GM21360 (cell line): Measurements from ENCODE around the gene OVCA2.

Experiments used
- ATAC-seq: cut with Tn5 transposase; IDR thresholded peaks from one replicate; pipeline ENCODE4 v1.9.1; 2021; ENCODE audit warnings: mild to moderate bottlenecking, moderate library complexity; ENCODE audit not compliant: unreplicated experiment

The OVCA2 gene

GRCh38 chr17:2030779-2031163 is 11.1 kb upstream of the OVCA2 start:
- ATAC-seq: no peak

DNA sequence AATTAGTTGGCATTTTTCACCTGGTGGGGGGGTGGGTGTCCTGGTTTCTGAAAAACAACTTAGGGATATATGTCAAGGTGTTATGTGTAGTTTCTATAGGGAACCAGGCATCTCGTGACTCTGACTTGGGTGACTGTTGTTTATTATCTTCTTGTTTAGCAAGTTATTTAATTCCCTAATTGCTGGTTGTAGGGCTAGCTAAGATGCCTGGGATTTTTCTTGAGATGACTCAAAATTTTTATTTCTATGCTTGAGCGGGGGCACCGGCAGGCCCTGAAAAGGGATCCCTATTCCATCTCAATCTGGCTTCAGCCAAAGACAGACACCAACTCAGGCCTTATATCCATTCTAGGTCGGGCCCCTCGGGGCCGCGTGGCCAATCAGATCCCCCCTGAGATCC is 8.7 kb upstream of the OVCA2 start:
- ATAC-seq: no peak

DNA sequence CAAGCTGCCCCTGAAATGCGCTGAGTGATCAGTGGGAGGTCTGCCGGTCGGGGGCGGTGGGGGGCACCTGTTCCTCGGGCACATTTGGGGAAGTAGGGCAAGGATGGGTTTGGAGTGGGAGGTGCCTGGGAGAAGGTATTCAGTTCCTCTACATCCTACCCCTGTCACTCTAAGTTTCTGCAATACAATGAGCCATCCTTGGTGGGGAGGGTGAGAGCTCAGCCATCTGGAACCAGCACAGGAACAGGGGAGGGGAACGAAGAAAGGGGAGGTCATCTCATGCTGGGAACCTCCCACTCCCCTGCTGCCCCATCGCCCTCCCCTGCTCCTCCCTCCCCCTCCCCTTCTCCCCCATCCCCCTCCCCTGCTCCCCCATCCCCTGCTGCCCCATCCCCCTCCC is 7.7 kb upstream of the OVCA2 start:
- no peak for ATAC-seq

DNA sequence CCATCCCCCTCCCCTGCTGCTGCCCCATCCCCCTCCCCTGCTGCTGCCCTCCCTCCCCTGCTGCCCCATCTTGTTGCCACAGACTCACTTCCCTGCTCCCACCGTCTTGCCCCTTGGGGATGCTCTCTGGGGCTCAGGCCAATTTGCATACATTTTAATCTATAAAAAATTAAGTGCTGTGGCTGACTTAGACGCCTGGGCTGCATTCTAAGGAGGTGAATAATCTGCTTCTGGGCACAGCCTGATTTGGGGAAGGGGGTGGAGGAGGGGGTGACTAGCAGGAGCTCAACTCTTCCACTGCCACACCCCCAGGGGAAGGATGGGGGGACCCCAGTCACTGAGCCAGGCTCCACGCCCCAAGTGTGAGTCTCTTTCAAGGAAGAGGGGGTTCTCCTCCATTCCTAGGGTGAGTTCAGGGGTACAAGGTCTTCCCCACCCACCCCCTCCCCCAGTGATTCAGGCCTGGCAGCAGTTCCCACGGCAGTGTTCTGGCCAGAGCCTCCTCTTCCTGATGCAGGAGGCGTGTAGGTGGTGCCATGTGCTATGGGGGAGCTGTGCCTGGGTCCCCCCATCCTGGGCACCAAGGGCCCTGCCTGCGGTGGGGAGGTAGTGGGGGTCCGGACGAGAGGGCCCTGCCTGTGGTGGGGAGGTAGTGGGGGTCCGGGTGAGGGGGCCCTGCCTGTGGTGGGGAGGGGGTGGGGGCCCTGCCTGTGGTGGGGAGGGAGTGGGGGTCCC is 6.8 kb upstream of the OVCA2 start:
- no peak for ATAC-seq

GRCh38 chr17:2035541-2036488 is 6.0 kb upstream of the OVCA2 start:
- ATAC-seq: no peak

DNA sequence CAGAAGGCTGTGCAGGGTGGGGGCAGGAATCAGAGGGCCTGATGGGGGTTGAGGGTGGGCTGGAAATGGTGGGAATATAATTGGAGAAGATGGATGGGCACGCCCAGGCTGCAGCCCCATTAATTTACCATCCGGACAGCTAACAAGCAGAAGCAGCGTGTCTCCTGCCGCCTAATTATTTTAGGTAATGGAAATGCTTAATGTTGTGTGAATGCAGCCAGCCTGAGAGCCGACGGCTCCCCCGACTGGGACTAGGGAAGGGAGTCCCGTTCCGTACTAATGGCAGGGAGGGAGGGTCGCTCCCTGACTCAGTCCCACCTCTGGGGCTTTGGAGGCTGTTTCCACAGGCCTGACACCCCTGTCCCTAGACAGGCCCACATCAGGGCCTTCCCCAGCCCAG is 4.7 kb upstream of the OVCA2 start:
- ATAC-seq: no peak

DNA sequence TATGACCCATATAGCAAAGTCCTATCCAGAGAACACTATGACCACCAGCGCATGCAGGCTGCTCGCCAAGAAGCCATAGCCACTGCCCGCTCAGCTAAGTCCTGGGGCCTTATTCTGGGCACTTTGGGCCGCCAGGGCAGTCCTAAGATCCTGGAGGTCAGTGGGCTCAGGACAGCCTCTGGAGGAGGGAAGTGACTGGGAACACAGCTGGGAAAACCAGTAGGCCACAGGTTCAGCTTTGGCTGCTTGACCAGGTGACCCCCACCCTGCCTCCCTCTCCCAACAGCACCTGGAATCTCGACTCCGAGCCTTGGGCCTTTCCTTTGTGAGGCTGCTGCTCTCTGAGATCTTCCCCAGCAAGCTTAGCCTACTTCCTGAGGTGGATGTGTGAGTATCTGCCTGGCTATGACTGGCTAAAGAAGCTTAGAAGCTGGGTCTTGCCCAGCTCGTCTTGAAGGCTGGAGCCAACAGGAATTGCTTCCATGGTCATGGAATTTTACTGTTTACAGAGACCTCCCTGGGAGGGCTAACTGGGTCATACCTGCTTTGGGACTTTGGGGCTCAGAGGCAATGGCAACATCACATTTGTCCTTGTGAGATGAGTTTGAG is 1.5 kb upstream of the OVCA2 start:
- no peak for ATAC-seq

- ATAC-seq: no peak
Measured at GRCh38 chr17:2040942-2041560, 771 bp upstream of the OVCA2 start.

DNA sequence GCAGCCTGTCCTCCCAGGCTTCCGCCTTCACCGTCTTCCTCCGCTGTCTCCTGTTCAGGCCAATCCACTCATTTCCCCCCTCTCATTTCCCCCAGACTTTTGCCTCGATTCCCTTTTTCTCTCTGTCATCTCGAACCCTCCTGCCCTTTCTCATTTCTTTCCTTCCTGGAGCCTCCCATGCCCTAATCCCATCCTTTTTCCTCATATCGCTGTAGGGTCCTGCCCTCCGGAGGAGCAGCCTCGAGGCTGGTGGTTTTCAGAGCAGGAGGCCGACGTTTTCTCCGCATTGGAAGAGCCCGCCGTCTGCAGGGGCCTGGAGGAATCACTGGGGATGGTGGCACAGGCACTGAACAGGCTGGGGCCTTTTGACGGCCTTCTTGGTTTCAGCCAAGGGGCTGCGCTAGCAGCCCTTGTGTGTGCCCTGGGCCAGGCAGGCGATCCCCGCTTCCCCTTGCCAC is 597 bp downstream of the OVCA2 start:
- ATAC-seq: no peak

- no peak for ATAC-seq
Measured at GRCh38 chr17:2042933-2043332, 1.1 kb downstream of the OVCA2 start.

DNA sequence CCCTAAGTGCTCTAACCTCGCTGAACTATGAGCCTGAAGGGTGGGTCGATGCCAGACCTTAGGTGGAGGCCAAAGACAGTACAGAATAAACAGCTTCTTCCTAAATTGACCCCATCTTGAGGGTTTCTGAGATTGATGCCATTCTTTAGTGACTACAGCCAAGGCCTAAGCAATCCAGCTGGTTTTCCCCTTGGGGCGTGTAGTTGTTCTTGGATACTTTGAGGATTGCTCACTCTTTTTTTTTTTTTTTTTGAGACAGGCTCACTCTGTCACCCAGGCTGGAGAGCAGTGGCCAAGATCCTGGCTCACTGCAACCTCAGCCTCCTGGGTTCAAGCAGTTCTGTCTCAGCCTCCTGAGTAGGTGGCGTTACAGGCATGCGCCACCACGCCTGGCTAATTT is 2.0 kb downstream of the OVCA2 start:
- no peak for ATAC-seq

DNA sequence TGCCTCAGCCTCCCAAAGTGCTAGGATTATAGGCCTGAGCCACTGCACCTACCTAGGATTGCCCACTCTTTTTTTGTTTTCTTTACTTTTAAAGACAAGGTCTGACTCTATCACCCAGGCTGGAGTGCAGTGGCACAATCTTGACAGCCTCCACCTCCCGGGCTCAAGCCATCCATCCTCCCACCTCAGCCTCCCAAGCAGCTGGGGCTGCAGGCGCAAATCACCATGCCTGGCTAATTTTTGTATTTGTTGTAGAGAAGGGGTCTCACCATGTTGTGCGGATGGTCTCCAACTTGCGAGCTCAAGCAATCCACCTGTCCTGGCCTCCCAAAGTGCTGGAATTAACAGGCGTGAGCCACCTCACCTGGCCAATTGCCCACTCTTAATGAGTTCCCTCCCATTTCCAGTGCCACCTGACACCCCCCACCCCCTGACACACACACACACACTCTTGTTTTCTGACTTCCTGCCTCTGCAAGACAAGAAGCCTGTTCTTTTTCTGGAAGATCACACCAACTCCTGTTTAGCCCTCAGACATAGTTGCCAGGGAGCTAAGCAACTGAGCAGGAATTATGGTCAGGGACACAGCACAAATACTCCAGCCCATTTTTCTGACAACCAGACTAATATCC is 2.6 kb downstream of the OVCA2 start:
- ATAC-seq: no peak

- no peak for ATAC-seq
Measured at GRCh38 chr17:2047590-2047989, 5.8 kb downstream of the OVCA2 start.

DNA sequence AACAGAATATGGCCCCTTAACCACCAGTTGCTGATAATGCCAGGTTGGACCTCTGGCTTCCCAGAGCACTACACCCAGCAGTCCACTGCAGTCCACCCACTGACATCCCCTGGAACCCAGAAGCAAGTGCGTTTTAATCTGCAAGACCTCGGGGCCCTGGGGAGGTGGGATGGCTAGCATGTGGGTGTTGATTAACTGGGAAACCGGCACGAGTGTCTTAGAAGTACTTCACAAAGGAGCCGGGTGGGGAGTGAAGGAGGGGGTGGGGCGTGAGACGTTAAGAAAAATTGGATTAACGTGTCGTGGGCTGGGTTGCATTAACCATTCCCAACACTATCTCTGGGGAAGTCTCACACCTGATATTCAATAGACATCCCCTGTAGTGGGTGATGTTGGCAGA is 7.0 kb downstream of the OVCA2 start:
- no peak for ATAC-seq

DNA sequence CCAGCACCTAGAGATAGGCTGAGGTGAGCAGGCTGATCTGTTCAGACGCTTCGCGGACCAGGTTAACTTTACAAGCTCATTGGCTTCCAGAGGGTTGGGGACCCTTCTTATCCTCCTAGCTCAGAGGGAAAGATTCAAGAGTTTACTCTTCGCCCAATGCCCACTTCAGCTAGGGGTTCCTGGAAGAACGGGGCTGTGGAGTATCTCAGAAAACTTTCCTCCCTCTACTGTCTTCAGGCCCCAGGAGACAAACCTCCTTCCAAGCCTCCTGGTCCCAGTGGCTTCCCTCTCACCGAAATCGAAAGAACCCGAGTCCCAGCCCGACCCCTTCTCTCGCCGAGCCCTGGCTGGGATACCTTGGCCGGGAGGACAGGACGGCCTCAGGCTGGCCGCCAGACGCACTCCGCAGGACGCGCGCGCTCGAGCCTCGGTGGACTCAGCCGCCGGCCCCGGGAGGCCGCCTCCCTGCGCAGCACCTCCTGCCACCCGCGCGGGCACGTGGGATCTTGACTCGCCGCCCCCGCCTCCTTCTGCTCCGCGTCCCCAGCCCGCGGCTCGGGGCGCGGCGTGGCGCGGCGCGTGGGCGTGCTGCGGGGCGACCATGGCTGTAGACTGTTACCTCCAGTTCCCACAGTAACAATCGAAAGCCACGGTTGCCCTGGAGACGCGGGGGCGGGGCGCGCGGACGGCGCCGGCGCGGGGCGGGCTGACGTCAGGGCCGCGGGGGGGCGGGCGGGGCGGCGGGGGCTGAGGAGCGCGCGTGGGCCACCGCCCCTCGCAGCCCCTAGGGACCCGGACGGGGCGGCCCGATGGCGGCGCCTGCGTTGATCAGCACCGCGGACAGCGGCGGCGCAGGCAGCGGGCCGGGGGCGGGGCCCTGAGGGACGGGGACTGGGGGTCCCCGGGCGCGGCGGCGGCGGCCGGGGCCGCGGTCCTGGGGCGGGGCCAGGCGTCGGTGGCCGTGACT is 7.8 kb downstream of the OVCA2 start:
- ATAC-seq: peak; percentile 51

DNA sequence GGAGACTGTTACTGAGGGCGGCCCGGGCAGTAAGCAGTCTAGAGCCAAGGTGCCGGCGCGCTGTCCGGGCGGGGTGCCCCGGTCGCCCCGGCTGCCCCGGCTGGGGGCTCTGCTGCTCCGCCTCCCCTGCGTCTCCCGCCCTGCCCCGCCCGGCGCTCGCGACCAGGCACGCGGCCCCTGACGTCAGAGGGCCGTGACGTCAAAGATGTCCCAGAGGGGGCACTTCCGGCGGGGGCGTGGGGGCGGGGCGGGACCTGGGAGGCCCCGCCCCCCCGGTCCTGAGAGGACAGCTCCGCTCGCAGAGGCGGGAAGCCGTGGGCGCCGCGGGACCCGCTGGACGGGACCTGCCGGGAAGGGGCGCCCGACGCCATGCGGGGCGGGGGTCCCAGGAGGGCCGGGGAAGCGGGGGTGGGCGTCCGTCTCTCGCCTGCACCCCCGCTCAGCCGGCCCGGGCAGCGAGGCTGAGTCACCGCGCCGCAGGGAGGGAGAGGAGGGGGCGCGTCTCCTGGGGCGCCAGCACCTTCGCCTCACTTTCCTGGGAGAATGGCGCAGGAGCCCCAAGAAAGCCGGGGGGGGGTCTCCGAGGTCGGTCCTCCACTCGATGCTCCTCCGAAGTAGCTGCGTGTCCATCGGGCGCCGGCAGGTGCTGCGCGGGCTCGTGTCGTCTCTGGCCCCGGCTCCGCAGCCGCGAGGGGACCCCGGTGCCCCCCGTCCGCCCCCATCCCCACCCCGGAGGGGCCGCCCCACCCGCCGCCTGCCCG is 8.7 kb downstream of the OVCA2 start:
- no peak for ATAC-seq

GRCh38 chr17:2051061-2051932 is 9.5 kb downstream of the OVCA2 start:
- no peak for ATAC-seq
